Measurements from ENCODE around the gene UAP1L1.
"Not testable (repeated sequence)": the region's sequence is repeated elsewhere in the genome, so short reads cannot be mapped to it uniquely, and the experiment has no call there.

GRCh38 chr9:137121927-137122795, 44.8 kb downstream of the UAP1L1 start:
- TF ChIP-seq POLR2A, CTCF (IDR thresholded peaks at IDR 0.05): not testable (repeated sequence)
